HG03575 (cell line): Measurements from ENCODE around the gene BZW1.
"Not testable (repeated sequence)": the region's sequence is repeated elsewhere in the genome, so short reads cannot be mapped to it uniquely, and the experiment has no call there.

Experiments used
- ATAC-seq: cut with Tn5 transposase; IDR thresholded peaks from one replicate; pipeline ENCODE4 v1.9.1; 2021; ENCODE audit not compliant: unreplicated experiment, insufficient number of reproducible peaks, low FRiP score; ENCODE audit errors: extremely low read depth

BZW1 gene

DNA sequence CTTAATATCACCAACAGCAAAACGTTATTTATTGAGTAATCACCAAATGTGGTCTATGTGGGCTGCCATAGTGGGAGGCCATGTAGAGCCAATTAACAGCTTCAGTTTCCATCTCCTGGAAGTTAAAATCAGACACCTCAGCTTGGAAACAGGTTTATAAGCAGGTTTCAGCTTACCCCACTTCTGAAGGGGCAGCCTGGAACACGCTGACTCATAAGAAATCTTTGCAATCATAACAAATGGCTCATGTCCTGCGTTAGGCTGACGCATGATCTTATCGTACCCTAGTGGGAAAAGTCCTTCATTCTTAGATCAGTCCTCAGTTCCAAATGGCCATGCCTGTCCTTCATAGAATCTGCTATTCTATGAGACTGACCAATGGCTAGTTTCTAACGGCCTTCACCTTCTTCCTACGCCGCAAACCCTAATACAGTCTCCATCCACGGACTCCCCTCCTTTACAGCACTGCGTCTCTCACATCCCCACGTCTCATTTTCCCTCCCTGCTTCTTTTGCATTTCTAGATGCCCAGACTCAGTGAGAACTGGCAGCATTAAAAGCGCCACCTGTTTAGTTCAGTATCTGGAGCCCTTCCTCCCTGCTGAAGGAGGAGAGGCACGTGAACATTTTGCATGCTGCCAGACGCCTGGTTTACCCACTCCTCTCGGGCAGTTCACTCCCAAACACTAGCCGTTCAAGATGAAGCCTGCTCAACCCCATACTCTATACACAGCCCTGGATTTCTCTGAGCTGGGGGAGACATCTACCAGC, 24.2 kb upstream of the BZW1 start:
- ATAC-seq = no peak

DNA sequence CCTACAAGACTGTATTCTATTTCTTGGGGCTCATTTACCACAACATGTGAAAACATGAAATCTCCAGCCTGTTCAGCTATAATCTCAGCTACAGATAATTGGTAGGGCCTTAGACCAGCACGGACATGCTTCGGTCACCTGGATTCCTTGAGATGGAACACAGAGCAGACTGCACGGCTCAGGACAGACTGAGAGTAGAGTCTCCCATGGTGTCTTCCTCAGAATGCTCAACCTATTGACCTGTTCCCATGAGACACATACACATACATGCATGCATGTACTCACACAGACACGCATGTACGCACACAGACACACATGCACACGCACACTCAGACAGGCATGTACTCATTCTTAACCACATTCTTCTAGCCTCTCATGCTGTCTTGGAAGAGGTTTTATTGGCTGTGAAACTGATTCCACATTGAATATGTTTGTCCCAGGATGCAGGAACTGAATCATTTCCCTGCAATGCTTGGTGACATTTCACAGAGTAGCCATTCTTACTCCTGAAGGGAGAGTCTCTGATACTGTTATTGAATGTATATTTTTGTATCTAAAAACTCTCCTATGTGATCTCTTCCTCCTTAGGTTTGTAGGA, 23.5 kb upstream of the BZW1 start:
- ATAC-seq = no peak

DNA sequence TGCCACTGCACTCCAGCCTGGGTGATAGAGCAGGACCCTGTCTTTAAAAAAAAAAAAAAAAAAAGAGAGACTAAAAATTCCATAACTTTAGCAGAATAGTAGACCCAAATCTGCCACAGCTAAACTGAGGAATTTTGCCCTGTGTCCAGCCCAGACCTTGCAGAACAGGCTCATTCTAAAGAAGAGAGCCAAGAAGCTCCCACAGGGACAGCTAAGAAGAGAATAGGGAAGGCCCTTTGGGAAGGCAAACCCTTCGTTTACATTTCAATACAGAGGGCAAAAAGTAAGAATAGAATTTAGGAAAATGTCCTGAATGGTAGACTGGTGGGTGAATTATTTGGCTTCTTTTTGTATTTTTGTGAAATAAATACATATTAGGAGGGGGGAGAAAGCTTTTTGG, 21.5 kb upstream of the BZW1 start:
- no peak for ATAC-seq

DNA sequence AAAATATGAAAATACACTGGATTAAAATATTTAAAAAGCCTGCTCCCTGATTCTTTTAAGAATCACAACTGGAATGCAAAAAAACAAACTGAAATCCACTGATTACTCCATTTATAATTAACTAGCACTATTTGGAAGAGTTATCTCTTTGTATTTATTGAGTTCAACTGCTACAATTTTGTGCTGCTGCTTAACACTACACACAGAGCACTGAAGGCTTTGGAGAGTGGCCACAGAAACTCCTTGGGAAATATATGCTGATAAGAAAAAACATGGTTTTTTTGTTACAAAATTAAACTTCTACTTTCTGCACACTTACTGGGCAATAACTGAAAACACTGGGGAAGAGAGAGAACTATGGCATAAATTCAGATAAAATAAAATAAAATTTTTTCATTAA, 19.8 kb upstream of the BZW1 start:
- ATAC-seq = no peak

DNA sequence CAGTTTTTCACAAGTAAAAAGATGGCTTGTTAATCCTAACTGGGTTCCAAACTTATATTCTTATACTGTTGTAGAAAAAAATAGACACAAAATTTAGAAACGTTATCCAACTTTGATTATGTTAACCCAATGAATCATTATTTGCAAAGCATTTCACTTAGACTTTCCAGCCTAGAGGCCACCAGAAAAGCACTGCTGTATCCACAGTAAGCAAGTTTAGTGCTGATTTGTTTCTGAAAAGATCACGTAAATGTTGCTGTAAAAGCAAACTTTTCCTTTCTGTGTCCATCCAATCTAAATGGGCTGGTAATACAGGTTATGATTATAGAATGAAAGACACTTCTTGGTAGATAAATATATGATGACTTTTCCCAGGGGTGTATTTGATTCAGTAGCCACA, 17.6 kb upstream of the BZW1 start:
- ATAC-seq = no peak

DNA sequence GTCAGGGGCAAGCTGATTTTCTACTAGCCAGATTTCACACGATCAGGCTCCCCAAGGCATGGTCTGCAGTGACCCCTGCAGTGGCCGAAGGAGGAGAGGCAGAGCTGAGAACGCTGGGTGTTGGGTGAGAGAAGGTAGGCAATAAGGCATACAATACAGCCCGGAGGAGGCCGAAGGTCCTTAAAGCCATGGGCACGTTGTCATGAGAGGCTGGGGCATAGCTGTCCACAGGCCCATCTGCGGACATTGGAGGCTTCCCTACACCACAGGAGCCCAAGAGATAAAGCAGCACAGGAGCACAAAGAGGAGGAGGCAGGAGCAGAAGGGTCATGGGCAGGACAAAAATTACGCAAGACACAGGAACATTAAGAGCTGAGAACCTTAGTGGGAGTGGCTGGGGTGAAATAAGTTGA, 16.7 kb upstream of the BZW1 start:
- no peak for ATAC-seq

DNA sequence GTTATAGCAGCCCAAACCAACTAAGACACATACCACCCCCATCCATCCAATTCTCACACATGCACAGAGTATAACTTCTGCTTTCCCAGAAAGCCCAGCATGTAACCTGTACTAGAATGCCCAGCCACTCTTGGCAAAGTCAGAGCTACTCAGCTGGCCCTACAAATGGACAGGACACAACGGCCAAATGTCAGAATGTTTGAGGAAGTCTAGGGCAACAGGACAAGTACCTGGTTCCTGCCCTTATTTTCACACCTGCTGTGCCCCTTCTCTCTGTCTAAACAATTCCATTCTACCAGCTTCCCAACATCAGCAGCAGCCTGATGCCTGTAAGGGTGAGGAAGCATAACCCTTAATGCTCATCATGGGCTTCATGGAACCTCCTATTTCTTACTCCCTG, 15.1 kb upstream of the BZW1 start:
- no peak for ATAC-seq

DNA sequence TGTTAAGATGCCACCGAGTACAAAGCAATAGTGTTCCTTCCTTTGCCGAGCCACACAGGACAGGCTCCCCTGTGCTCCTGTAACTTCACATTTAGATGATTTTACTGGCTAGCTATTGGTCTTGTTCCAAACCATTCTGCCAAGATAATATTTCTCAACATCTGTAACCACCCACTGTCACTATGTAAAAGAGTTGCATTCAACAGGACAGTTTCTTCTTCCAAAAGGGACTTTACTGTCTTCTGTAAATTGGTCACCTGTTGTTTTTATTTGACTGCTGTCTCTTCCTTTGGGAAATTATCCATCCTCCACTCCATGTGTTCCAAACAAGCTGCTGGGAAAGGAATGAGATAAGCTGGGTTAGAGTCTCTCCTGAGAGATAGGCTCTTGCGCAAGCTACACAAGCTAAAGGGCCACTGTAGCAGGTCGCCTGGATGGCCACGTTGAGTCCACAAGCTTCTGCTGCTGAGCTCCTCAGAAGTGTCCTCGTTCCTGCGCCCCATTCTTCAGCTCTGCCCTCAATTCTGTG, 14.4 kb upstream of the BZW1 start:
- no peak for ATAC-seq

DNA sequence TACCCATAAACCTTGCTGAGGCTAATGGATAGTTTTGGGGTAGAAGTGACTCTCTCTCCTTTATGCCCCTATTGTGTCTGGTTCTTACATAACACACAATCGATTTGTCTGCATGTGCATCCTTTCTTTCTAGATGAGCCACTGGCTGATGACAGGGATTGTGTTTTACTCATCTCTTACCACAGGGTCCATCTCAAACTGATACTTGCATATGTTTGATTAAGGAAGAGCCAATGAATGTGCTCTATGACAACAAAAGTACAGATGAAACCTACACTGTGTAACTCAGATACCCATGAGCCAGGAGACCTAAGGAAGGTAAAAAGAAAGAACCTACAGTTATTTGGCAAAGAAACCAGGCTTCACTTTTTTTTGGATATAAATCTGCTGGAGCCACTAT, 13.2 kb upstream of the BZW1 start:
- no peak for ATAC-seq

DNA sequence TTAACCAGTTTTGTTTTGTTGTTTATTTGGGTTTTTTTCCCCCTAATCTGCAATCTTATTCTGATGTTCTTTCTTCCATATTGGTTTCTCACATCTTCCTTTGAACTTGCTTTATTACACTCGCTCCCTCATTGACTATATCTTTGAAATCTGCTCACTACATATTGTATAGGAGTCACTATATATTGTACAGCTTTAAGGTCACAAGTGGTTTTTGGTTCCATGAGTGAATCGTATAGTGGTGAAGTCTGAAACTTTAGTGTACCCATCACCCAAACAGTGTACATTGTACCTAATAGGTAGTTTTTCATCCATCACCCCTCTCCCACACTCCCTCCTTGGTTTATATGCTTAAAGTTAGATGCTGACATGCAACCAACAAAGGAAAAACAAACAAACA, 11.3 kb upstream of the BZW1 start:
- no peak for ATAC-seq

DNA sequence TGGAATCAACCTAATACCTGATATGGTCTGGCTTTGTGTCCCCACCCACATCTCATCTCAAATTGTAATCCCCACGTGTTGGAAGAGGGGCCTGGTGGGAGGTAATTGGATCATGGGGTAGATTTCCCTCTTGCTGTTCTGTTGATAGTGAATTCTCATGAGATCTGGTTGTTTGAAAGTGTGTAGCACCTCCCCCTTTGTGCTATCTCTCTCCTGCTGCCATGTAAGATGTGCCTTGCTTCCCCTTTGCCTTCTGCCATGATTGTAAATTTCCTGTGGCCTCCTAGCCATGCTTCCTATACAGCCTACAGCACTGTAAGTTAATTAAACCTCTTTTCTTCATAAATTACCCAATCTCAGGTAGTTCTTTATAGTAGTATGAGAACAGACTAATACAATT, 10.3 kb upstream of the BZW1 start:
- ATAC-seq = not testable (repeated sequence)

DNA sequence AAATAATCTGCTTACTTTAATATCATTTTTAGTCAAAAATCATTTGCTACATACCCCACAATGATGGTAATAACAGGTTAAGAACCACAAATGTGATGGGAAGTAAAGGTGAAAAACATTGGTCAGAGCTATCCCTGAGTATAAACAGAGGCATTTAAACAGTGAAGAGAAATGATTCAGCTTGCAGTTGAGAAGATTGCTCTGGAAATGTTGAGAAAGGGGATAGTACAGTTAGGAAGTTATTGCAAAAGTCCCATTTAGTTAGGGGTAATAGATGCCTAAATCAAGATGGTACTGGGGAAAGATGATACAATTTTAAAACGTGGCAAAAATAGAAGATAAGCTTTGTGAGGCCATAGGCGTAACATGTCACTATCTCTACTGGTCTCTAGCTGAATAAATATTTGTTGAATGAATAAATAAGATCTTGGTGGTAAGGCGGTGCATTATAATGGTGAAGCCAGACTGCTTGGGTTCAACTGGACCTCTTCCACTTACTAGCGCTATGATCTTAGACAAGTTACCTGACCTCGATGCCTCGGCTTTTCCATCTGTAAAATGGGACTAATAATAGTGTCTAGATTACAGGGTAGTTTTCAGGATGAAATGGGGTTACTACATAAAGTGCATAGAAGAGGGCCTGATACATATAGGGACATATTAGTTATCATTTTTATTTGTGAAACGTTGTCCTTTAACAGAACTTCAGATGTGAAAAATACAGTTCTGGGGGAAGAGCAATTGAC, 2.0 kb upstream of the BZW1 start:
- no peak for ATAC-seq

DNA sequence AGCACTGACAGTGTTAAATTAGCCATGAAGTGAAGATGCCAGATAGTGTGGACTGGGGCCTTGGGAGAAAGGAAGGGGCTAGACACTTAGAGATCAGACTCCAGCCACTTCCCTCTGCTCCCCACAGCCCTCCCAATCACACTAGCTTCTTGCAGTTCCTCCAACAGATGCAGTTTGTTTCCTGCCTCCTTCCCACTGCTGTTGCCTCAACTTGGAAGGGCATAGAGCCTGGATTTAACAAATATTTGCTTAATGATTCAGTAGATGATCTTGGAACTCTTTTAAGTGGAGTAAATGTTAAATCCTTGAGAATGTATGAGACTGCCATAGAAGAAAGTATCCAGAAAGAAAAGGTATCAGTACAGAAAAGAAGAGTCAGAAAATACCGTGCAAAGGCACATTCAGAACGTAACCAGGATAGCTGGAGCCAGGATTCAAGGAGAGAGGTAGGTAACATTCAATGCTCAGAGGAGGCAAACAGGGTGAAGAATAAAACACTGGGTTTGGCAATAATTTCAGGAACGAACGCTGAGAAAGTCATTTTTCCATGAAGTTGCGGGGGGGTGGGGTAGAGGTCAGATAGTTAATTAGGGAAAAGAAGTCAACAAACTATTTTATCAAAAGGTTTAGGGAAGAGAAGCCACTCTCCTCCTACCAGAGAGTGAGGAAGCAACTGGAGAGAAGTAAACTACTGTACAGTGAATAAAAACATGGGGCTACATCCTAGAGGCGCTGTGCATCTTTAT, 1.3 kb upstream of the BZW1 start:
- ATAC-seq = no peak

DNA sequence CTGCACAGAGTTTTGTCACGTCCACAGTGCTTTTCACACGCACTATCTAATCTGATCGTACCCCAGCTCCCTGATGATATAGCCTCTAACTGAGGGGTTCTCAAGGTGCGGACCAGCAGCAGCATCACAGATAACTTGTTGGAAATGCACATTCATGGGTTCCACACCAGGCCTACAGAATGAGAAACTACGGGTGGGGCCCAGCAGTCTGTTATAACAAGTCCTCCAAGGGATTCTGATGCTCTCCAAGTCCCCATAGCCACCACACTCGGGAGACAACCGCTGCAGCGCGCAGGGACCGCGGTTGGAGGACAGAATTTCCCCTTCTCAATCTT, 745 bp upstream of the BZW1 start:
- ATAC-seq = no peak

DNA sequence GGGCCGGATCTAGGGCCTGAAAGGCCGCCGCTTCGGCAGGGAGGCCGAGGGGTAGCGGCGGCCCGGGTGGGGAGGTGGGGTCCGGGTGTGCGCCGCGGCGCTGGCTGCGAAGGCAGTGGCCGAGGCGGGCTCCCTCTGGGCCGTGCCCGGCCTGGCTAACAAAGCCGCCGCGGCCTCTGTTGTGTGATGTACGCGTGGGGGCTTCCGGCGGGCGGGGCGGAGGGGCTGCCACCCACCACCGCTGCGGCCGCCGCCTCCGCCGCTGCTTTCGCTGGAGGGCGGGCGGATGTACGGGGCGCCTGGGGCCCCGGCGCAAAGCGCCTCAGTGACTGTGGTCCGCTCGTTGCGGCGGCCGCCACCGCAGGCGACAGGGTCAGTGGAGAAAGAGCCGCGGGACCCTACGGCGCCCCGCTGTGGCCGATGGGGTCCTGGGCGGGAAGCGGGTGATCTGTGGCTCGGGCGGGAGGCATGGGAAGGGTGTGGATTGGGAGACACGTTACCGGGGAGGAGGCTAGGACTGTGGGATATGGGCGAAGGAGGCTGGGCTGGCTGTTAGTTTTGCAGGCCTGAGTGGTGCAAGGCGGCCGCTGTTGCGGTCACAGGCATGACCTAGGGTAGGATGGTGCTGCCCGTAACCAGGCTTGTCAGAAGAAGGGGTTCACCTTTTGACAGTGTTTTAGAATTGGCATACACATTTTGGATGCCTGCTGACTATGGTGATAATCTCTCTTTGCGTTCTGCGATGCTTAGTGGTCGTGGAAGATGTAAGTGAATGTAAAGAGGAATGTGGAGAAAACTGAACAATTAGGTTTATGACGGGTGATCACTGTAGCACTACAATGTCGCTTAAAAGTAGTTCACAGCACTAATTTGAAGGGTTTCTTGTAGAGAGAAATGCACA, 662 bp downstream of the BZW1 start:
- ATAC-seq = peak; percentile 12

DNA sequence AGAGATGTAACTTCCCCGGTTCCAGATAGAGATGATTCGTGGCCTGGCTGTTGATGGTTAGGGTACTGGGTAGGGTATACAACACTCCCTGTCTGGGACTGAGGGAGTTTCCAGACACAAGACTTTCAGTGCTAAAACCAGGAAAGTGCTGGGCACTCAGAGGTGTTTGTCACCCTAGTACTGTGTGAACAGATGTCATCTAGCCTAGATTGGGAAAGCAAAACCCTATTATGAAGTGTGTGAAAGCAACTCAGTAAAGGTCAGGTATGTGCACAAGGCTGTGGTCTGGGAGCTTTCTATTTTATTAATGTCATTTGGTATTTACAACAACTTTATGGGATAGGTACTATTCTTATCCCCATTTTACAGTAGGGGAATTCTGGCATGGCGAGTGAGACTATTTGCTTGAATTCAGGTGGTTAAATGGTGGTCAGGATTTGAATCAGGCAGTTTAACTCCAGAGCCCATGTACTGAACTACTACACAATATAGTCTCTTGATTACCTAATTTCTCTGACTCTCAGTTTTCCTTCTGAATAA, 2.6 kb downstream of the BZW1 start:
- ATAC-seq = no peak

DNA sequence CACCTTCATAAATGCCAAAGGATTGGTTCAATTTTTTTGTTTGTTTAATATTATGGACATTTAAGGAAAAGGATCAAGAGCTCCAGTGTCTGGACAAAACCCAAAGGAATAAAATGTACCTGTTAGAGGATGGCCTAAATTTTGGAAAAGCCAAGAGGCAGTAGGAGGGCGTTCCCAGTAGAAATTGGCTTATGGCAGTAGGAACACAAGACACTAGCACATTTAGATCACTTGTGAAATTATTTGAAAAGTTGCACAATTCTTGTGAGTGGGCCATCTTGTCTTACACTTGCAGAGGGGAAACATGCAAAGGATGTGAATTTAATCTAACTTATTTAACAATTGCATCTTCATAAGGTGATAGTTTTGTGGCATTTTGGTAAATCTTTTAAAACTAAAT, 3.2 kb downstream of the BZW1 start:
- ATAC-seq = no peak

DNA sequence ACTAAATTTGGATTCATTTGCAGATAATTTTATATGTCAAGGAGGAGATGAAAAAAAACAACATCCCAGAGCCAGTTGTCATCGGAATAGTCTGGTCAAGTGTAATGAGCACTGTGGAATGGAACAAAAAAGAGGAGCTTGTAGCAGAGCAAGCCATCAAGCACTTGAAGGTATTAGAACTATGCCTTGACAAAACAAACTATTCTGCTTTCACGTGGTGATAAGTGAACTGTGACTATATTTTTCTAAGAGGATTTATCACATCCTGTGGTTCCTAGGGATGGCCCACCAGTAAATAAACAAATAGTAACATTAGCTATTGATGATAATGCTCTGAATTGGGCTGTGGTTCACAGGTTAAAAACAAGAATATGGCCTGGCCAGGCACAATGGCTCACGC, 7.0 kb downstream of the BZW1 start:
- ATAC-seq = not testable (repeated sequence)
